ENCODE measurements around the gene ZNF662.

Gene ZNF662

DNA sequence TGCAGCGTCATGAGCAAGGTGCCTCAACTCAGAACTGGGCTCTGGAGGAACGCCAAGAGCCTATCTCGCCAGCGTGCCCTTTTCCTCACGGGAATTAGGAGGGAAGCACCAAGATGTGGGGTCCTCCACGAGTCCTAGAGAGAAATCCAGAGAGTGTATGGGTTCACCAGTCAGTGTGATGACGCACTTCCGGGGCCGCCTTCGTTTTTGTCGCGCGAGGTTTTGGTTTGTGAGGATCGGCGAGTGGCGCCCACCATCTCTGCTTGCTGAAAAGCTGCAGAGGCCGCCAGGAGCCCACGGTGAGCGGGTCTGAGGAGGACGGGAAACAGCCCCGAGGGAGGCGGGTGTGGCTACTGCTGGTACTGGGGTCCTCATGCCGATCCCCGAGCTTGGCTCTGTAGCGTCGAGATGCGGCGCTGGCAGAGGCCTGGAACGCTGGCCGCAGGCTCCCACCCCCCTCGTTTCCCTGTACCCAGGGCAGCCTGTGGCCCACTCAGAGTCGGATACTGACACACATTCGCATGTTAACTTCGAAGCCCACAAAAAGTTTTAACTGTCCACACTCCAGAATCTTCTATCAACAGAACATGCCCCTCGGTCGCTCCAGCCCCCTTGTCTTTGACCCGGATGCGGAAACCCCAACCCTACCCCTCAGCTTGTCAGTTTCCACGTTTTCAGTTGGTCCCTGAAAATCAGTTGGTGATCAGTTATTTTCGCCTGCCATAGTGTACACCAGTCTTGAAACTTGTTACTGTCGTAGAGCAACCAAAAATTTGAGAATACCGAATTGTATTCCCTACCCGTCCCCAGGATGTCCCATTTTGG lies 30.4 kb downstream of the ZNF662 start:
- no peak for DNase-seq (ENCODE audit: low read depth in 2 of 2)

DNA sequence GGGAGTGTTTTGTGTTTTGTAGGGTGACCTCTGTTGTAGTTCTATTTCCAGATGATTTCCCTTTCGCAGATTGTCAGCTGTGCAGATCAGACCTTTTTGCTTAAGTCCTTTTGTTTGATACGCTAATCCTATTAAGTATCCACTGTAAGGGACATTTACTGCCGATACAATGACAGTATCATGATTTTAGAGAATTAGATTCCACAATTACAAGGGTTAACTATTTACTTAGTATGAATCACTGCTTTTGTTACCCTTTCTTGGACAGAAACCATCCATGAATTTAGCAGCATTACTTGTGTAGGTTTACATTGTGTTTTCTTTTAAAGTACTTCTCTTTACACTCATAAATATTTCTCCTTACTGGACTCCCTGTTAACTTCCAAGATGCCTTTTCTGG lies 31.4 kb downstream of the ZNF662 start:
- no peak for DNase-seq (ENCODE audit: low read depth in 2 of 2)

DNA sequence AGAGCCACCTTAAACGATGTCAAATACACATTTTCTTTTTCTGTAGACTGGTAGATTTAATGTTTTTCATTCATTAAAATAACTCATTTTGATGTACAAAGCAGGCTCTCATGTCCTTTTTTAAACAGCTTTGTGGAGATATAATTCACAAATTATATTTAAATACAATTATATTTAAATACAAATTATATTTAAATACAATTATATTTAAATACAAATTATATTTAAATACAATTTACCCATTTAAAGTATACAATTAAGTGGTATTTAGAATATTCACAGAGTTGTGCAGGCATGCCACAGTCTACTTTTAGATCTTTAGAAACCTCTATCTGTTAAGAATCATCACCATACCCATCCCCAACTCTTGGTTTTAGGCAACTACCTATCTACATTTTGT lies 36.8 kb downstream of the ZNF662 start:
- DNase-seq (ENCODE audit: low read depth in 2 of 2): no peak

DNA sequence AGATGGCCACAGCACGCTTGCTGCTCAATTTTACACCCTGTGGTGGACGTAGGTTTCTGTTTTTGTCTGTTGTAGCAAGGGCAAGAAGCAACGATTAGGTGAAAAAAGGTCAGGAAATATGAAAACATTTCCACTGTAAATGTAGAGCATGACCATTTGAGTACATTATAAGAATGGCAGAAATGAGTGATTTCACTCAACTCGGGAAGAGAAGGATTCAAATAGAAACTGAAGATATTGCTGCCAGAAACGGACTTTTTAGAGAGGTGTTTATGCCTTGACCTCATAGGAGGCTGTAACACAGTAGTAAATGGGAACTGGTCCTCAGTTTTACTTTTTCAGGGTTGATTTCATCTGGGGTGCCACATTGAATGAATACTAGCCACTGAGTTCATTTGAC lies 40.1 kb downstream of the ZNF662 start:
- DNase-seq (ENCODE audit: low read depth in 2 of 2): no peak

DNA sequence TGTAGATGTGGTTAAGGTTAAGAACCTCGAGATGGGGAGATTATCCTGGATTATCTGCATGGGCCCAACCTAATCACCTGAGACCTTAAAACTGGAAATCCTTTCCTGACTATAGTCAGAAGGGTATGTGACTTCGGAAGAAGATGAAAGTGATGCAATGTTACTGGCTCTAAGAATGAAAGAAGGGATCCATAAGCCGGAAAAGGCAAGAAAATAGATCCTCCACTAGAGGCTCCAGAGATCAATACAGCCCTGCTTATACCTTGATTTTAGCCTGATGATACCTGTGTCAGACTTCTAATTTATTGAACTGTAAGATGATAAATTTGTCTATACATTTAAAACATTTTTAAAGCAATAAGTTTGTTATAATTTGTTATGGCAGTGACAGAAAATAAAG lies 51.6 kb downstream of the ZNF662 start:
- no peak for DNase-seq (ENCODE audit: low read depth in 2 of 2)

DNA sequence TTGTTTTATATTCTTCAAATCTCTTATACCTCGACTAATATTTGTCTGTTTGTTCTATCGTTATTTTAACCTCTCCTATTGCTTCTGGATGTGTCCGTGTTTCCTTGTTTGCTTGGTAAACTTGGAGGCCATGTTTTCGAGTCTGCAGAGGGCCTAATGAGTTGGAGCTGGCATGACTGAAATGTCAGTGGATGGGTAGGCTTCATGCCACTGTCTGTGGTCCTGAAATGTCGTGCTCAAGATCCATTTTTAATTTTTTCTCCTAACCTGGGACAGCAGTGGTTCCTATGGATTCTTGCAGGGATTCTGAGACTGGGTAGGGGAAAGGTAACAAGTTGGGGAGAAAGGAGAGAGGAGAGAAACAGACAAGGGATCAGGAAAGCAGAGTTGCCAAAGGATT lies 54.3 kb downstream of the ZNF662 start:
- DNase-seq (ENCODE audit: low read depth in 2 of 2): no peak

DNA sequence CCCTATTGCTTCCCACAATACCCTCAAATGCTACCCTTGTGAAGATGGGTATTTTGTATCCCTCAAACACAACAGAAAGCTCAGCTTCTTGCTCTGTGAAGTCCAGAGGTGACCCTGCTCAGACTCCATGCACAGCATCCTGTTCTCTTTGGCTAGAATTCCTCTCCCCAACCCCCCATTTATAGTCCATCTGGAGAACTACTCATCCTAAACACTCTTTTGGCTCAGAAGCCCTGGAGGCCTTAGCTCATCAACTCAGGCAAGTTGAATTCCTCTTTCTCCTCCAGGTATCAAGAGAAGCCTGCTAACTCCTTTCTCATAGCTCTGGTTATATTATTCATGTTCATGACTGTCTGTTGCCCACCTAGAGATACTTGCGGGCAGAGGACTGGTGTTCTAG lies 54.8 kb downstream of the ZNF662 start:
- no peak for DNase-seq (ENCODE audit: low read depth in 2 of 2)

DNA sequence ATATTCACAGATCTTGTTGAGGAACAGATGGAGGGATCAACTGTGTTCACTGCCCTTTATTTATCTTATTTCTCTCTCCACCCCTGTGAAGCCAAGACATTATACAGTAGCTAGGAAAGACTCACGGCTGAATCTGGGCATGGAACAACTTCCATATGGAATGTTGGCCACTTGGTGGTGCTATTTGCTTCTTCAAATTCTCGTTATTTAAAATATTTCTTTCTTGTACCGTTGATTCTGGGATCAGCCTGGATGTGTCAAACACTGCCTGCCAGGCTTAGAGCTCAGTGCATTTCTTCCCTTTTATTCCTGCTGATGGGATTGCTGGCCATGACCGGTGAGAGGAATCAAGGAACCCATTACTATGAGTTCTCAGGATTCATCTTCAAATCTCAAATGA lies 55.7 kb downstream of the ZNF662 start:
- DNase-seq (ENCODE audit: low read depth in 2 of 2): peak in 1 of 2 donors; percentile 18

DNA sequence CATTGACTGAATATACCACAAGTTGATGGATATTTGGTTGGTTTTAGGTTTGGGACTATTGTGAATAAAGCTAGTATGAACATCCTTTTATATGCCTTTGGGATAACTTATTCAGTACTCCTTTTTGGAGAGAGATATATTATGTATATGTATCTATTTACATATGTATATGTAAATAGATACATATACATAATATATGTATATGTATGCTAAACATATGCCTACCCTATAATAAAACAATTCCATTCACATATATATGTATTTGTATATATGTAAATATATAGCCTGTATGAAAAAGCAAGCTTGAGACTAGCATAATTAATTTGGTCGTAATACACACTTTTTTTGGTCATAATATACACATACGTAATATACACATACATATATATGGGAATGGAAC lies 57.3 kb downstream of the ZNF662 start:
- DNase-seq (ENCODE audit: low read depth in 2 of 2): no peak

DNA sequence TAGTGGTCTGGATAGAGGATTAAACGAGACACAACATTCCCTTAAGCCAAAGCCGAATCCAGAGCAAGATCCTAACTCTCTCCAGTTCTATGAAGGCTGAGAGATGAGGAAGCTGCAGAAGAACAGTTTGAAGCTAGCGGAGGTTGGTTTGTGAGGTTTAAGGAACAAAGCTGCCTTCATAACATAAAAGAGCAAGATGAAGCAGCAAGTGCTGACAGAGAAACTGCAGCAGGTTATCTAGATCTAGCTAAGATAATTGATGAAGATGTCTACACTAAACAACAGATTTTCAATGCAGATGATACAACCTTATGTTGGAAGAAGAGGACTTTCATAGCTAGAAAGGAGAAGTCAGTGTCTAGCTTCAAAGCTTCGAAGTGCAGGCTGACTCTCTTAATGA lies 58.3 kb downstream of the ZNF662 start:
- DNase-seq (ENCODE audit: low read depth in 2 of 2): no peak

Measured in activated CD4-positive, alpha-beta T cell treated with anti-CD3 and anti-CD28 coated beads for 24 hours (primary cell).